Measurements from ENCODE around the gene ZFP91. TPM values are rescaled to one million over a fixed set of nuclear protein-coding genes. Genes with fewer than 3 reads are reported as not detected.

ZFP91 gene
- total RNA-seq, 2 experiments from 2014 or later = 53.5 to 55.2 TPM

DNA sequence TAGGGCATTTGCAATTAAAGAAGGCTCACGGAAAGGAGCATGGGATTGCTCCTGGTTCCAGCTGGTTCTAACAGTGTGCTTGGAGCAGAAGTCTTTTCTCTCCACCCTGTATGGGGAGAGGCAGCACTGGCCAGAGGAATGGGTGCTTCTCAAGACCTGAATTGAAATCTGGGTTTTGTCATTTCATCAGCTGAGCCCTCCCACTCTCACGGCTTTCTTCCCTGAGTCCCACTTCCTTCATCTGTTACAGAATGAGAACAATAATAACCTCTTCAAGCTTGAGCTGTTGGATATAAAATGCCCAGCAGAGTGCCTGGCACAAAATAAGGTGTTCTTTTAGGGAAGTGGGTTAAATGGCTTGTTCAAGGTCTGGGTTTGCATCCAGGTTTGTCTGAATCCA, 60.8 kb downstream of the ZFP91 start:
- H3K4me3 Mint-ChIP-seq = no peak overlapping the region
- POLR2A ChIA-PET = no interaction called here

DNA sequence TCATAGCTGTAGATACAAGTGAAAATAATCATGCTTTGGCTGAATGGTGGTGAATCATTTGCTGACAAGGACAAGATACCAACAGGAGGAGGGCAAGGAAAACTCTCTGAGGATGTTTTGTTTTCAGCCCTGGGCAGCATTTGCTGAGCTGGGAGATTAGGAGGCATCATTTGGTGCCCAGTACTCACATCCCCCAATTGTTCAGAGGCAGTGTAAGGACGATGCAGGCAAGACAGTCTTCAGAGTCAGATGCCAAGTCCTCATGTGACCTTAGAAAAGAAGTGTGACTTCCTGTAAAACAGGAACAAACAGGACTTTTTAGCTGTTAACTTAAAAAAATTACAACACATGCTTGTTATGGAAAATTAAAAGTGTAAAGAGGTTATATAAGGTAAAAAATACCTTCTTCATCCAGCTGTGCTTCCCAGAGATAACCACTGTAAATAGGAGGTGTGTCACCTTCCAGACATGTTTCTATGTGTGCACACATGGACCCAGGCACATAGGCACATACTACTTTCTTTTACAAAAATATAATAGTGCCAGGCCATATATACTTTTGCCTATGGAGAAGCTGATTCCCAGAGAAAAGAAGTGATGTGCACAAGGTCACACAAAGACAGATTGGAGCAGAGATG, 61.6 kb downstream of the ZFP91 start:
- Mint-ChIP-seq H3K4me1 (peaks cover 9% of the 10 kb centered on the region), H3K27ac (no peak overlapping the region), H3K9me3 (peaks cover 3% of the 10 kb centered on the region), H3K27me3 (peaks cover 2% of the 10 kb centered on the region), H3K4me3 (no peak overlapping the region), H3K36me3 (ENCODE audit: low read depth) (no peaks in the 10 kb centered on the region)
- ChIA-PET CTCF (interaction anchor here (1.4 kb wide), 1 partner anchor 11 kb away, joined by 8 read pairs; no protein-coding TSS in a partner anchor), POLR2A (no interaction called here)
- DNase-seq = no peak

More for the DNA sequence above, 60.8 kb downstream of the ZFP91 start:
- no peaks in the 10 kb centered on the region for H3K36me3 Mint-ChIP-seq (ENCODE audit: low read depth)
- H3K4me1 Mint-ChIP-seq = peaks cover 9% of the 10 kb centered on the region
- no peaks in the 10 kb centered on the region for H3K9me3 Mint-ChIP-seq
- H3K27ac Mint-ChIP-seq = no peak overlapping the region
- DNase-seq = no peak
- H3K27me3 Mint-ChIP-seq = peaks cover 2% of the 10 kb centered on the region
- CTCF ChIA-PET = interaction anchor here (1.4 to 1.6 kb wide), 2 partner anchors 10 kb away, joined by 5 to 8 read pairs; no protein-coding TSS in a partner anchor

DNA sequence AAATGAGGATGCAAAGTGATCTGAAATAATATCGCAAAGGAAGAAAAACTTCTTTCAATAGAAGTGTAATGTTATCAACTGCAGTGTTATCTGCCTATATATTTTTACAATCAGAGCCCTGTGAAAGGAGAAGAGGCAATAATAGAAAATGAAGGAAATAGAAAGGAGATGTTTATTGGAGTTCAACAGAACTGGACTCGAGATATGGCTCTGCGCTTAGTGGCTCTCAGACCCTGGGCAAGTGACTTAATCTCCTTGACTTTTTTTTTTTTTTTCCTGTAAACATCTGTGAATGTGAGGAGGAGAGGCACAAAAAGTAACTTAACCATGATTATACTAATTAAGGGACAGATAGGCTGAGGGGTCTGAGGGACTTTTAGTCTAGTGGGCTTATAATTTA, 62.5 kb downstream of the ZFP91 start:
- H3K27me3 Mint-ChIP-seq = peaks cover 2% of the 10 kb centered on the region
- H3K4me3 Mint-ChIP-seq = no peak overlapping the region
- DNase-seq = no peak
- no peak overlapping the region for H3K27ac Mint-ChIP-seq
- H3K36me3 Mint-ChIP-seq (ENCODE audit: low read depth) = no peaks in the 10 kb centered on the region
- CTCF ChIA-PET = interaction anchor here (1.4 kb wide), 1 partner anchor 11 kb away, joined by 8 read pairs; no protein-coding TSS in a partner anchor
- H3K4me1 Mint-ChIP-seq = peaks cover 9% of the 10 kb centered on the region
- H3K9me3 Mint-ChIP-seq = peaks cover 4% of the 10 kb centered on the region
- POLR2A ChIA-PET = no interaction called here

DNA sequence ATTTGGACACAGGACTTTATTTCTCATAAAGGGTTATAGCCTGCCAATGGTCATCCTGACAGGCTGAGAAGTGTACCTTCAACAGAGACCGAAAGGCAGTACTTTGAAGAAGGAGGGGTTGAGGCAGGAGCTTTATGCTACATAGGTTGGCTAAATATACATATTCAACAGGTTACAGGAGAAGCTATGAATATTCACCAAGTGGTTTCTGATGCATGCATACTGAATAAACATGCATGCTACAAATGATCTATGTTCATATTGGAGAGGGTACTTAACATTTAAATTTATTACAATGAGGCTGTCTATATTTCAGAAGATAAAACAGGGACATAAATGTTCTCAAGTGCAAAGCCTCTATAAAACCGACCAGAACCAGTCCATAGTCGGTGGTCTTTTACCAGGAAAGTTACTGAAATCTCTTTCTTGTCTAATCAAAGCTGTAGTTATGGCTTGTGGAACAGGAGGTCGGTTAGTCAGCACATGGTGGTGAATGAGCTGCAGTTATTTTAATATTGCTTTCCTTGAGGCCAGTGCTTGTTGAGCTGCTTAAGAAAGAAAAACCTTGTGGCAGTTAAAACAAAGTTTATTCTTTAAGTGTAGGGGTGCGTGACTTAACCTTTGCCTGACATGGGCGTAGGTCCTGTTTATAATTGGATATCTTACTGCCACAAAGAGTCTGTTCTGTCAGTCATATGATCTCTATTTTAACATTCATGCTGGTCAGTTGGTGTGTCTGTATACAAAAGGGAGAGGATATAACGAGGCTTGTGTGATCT, 63.1 kb downstream of the ZFP91 start:
- Mint-ChIP-seq H3K4me1 (peaks cover 9% of the 10 kb centered on the region), H3K9me3 (peaks cover 6% of the 10 kb centered on the region), H3K4me3 (no peak overlapping the region), H3K27ac (no peak overlapping the region), H3K27me3 (peaks cover 2% of the 10 kb centered on the region), H3K36me3 (ENCODE audit: low read depth) (no peaks in the 10 kb centered on the region)
- ChIA-PET POLR2A (no interaction called here), CTCF (no interaction called here)
- no peak for DNase-seq

DNA sequence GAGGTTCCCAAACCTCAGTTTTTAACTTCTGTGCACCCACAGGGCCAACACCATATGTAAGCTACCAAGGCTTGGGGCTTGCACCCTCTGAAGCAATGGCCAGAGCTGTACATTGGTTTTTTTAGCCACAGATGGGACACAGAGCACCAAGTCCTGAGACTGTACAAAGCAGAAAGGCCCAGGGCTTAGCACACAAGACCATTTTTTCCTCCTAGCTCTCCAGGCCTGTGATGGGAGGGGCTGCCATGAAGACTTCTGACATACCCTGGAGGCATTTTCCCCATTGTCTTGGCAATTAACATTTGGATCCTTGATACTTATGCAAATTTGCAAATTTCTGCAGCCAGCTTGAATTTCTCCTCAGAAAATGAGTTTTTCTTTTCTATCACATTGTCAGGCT, 67.0 kb downstream of the ZFP91 start:
- H3K4me3 Mint-ChIP-seq = no peak overlapping the region
- no peaks in the 10 kb centered on the region for H3K36me3 Mint-ChIP-seq (ENCODE audit: low read depth)
- CTCF ChIA-PET = interaction anchor here (1.2 kb wide), 1 partner anchor 16 kb away, joined by 3 read pairs; no protein-coding TSS in a partner anchor
- DNase-seq = no peak
- H3K27ac Mint-ChIP-seq = no peak overlapping the region
- no peaks in the 10 kb centered on the region for H3K4me1 Mint-ChIP-seq
- H3K27me3 Mint-ChIP-seq = peaks cover 2% of the 10 kb centered on the region
- peaks cover 6% of the 10 kb centered on the region for H3K9me3 Mint-ChIP-seq
- POLR2A ChIA-PET = no interaction called here

DNA sequence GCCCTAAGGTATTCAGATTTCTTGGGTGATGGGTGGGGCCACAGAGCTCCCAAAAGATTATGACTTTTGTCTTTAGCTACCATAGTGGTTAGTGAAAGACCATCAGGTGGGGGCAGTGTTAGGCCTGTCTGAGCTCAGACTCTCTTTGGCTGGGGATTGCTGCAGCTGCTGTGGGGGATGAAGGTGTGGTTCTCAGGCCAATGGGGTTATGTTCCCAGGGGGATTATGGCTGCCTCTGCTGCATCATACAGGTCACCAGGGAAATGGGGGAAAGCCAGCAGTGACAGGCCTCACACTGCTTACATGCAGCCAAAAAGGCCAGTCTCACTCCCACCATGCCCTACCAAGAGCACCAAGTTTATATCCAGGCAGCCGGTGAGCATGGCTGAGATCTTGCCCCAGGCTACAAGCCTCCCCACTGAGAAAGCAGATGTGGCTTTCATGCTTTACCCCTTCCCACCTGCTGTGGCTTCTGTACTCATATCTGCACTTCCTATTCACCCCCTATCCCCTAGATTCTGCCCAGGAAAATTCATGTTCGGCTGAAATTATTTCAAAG, 68.4 kb downstream of the ZFP91 start:
- Mint-ChIP-seq H3K9me3 (peaks cover 6% of the 10 kb centered on the region), H3K27ac (no peak overlapping the region), H3K4me3 (no peak overlapping the region), H3K4me1 (no peaks in the 10 kb centered on the region), H3K36me3 (ENCODE audit: low read depth) (no peaks in the 10 kb centered on the region), H3K27me3 (peaks cover 2% of the 10 kb centered on the region)
- no peak for DNase-seq
- ChIA-PET POLR2A (no interaction called here), CTCF (interaction anchor here (1.4 kb wide), 1 partner anchor 17 kb away, joined by 4 read pairs; no protein-coding TSS in a partner anchor)

DNA sequence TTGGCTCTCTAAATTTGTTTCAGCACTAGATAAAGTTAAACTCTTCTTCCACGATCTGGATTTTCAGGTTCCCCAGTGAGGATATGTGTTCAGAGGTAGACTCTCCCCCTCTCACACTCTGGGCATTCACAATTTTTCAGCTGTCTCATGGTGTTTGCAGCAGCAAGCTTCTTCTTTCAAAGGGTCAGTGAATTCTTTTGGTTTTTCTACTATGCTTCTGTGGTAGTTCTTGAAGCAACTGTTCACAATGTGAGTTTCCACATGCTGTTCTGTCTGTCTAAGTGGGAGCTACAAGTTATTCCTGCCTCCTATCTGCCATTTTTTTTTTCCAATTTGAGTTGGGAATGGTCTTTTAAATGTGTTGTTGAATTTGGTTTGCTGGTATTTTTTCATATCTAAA, 69.0 kb downstream of the ZFP91 start:
- H3K9me3 Mint-ChIP-seq = peaks cover 6% of the 10 kb centered on the region
- no peak overlapping the region for H3K4me3 Mint-ChIP-seq
- H3K27me3 Mint-ChIP-seq = peaks cover 2% of the 10 kb centered on the region
- POLR2A ChIA-PET = no interaction called here
- no peaks in the 10 kb centered on the region for H3K4me1 Mint-ChIP-seq
- H3K27ac Mint-ChIP-seq = no peak overlapping the region
- DNase-seq = no peak
- CTCF ChIA-PET = interaction anchor here (1.1 to 1.4 kb wide), 2 partner anchors 10 to 18 kb away, joined by 3 to 4 read pairs; no protein-coding TSS in a partner anchor
- H3K36me3 Mint-ChIP-seq (ENCODE audit: low read depth) = no peaks in the 10 kb centered on the region

DNA sequence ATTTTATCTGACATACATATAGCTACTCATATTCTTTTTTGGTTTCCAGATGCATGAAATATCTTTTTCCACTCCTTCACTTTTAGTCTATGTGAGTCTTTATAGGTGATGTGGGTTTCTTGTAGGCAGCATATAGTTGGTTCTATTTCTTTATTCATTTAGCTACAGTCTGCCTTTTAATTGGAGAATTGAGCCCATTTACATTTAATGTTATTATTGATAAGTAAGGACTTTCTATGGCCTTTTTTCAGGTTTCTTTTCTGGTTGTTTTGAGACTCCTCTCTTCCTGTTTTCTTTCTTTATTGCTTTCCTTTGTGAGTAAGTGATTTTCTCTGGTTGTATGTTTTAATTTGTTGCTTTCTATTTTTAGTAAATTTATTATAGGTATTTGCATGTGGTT, 70.8 kb downstream of the ZFP91 start:
- H3K4me3 Mint-ChIP-seq = no peak overlapping the region
- H3K36me3 Mint-ChIP-seq (ENCODE audit: low read depth) = no peaks in the 10 kb centered on the region
- CTCF ChIA-PET = interaction anchor here (1.0 to 1.1 kb wide), 4 partner anchors 11 to 502 kb away, joined by 3 to 6 read pairs (median 4); no protein-coding TSS in a partner anchor
- H3K27ac Mint-ChIP-seq = no peak overlapping the region
- H3K4me1 Mint-ChIP-seq = peaks cover 5% of the 10 kb centered on the region
- peaks cover 6% of the 10 kb centered on the region for H3K9me3 Mint-ChIP-seq
- DNase-seq = no peak
- H3K27me3 Mint-ChIP-seq = peaks cover 3% of the 10 kb centered on the region
- POLR2A ChIA-PET = no interaction called here

DNA sequence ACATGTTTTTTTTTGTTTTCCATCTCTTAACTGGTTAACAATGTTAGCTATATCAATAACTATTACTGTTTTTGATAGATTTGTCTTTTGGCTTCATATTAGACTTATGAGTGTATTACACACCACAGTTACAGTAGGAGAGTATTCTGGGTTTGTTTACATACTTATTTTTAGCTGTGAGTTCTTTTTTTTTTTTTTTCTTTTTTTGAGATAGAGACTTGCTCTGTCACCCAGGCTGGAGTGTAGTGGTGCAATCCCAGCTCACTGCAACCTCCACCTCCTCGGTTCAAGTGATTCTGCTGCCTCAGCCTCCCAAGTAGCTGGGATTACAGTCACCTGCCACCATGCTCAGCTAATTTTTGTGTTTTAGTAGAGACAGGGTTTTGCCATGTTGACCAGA, 71.6 kb downstream of the ZFP91 start:
- peaks cover 5% of the 10 kb centered on the region for H3K4me1 Mint-ChIP-seq
- peaks cover 3% of the 10 kb centered on the region for H3K27me3 Mint-ChIP-seq
- H3K27ac Mint-ChIP-seq = no peak overlapping the region
- H3K9me3 Mint-ChIP-seq = peaks cover 3% of the 10 kb centered on the region
- CTCF ChIA-PET = interaction anchor here (0.8 to 1.1 kb wide), 4 partner anchors 22 to 501 kb away, joined by 3 to 6 read pairs (median 4); no protein-coding TSS in a partner anchor
- no peak overlapping the region for H3K4me3 Mint-ChIP-seq
- DNase-seq = no peak
- POLR2A ChIA-PET = no interaction called here
- no peaks in the 10 kb centered on the region for H3K36me3 Mint-ChIP-seq (ENCODE audit: low read depth)

DNA sequence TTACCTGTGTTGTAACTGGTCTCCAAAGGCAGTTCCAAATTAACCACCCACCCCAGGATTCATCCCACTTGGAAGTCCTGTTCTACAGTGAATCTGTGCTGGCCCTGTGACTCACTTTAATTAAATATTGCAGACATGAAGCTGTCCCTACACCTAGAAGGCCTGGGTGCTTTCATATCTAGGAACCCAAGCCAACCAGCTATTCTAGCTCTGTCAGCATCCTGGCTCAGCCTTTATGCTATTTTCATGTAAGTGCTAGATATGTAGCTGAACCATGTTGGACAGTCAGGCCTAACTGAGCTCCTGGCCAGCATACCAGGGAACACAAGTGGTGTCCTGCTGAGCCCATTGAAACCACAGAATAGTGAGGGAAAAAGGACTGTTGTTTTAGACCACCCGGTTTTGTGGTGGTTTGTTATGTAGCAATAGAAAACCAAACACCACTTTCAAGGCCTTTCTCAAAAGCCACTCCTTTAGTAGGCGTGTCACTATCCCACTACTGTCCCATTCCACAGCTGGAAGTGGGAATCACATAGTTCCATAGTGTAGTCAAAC, 73.9 kb downstream of the ZFP91 start:
- ChIA-PET CTCF (interaction anchor here (0.8 to 2.9 kb wide), 7 partner anchors 20 to 135 kb away, joined by 3 to 10 read pairs (median 4); no protein-coding TSS in a partner anchor), POLR2A (interaction anchor here (1.4 kb wide), 1 partner anchor 75 kb away, joined by 3 read pairs; no protein-coding TSS in a partner anchor)
- Mint-ChIP-seq H3K36me3 (ENCODE audit: low read depth) (no peaks in the 10 kb centered on the region), H3K27me3 (peaks cover 3% of the 10 kb centered on the region), H3K9me3 (no peaks in the 10 kb centered on the region), H3K4me3 (no peak overlapping the region), H3K4me1 (peaks cover 5% of the 10 kb centered on the region), H3K27ac (no peak overlapping the region)
- DNase-seq = no peak

DNA sequence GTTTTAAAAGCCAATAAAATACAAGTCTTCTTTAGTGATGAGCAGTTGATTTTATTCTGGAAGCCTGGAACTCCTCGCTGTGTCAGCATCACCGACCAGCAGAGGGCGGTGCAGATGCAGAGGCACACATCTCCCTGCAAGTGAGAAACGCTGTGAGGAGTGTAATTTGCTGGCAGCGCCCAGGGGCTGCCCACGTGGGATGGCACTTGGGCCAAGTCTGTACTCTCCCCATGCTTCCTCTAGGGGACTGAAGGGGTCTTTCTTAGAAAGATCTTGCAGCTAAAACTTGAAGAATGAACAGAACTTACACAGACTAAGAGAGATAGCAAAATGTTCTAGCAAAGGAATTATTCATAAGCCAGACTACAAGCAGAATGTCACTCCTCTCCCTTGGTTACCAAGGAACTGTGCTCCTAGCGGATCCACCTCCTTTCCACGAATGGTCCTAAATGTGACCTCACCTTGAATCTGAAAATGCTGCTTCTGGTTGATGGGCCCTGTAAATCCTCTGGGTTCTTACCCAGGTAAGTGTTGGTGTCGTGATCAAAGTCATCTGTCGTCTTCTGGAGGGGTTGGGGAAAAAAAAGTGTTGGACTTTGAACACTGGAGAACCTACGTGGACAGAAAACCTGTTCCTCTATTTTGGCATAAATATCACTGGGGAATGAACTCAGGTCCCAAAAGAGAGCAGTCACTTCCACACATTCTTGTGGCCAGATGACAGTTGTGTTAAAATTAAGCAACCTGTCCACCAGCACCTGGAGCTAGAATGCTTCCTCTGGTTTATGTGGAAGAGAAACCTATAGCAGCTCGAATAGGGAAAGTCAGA, 75.4 kb downstream of the ZFP91 start:
- Mint-ChIP-seq H3K4me3 (no peak overlapping the region), H3K36me3 (ENCODE audit: low read depth) (no peaks in the 10 kb centered on the region), H3K4me1 (peaks cover 5% of the 10 kb centered on the region), H3K27me3 (peaks cover 3% of the 10 kb centered on the region), H3K9me3 (no peaks in the 10 kb centered on the region), H3K27ac (no peak overlapping the region)
- POLR2A ChIA-PET = no interaction called here
- CTCF ChIA-PET = interaction anchor here (1.2 to 2.9 kb wide), 4 partner anchors 18 to 134 kb away, joined by 3 to 10 read pairs (median 3); no protein-coding TSS in a partner anchor
- peak; percentile 74 for DNase-seq

DNA sequence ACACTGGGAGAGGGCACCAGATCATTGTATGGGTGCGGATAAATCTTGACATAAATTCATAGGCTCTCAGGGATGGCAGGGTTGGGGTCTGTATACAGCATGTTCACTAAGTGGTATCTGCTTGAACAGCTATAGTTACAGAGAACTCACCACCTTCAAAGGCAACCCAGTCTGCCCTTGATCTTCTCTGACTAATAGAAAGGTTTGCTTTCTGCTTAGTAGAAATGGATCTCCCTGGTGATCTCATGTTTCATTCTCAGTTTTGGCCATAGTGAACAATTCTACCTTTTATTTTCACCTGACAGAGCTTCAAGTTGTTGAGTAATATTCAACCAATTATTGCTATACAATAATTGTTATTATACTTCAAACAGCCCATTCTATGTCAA, 76.0 kb downstream of the ZFP91 start:
- H3K4me3 Mint-ChIP-seq = no peak overlapping the region
- peaks cover 3% of the 10 kb centered on the region for H3K27me3 Mint-ChIP-seq
- CTCF ChIA-PET = interaction anchor here (0.8 to 2.9 kb wide), 5 partner anchors 18 to 503 kb away, joined by 3 to 10 read pairs (median 3); no protein-coding TSS in a partner anchor
- H3K36me3 Mint-ChIP-seq (ENCODE audit: low read depth) = no peaks in the 10 kb centered on the region
- POLR2A ChIA-PET = no interaction called here
- no peak for DNase-seq
- peaks cover 5% of the 10 kb centered on the region for H3K4me1 Mint-ChIP-seq
- H3K9me3 Mint-ChIP-seq = no peaks in the 10 kb centered on the region
- no peak overlapping the region for H3K27ac Mint-ChIP-seq
